Measurements from ENCODE around the gene AARS1.
A peak's percentile ranks its signal among the peaks of the same experiment; 100 is the strongest.
"Not testable (repeated sequence)": the region's sequence is repeated elsewhere in the genome, so short reads cannot be mapped to it uniquely, and the experiment has no call there.

The AARS1 gene

GRCh38 chr16:70270176-70270575, 19.1 kb downstream of the AARS1 start:
- DNase-seq = no peak

GRCh38 chr16:70269471-70269870, 19.8 kb downstream of the AARS1 start:
- DNase-seq = no peak

- DNase-seq = not testable (repeated sequence)
Observed at GRCh38 chr16:70267922-70268321, 21.4 kb downstream of the AARS1 start.

- DNase-seq = peak; percentile 52
Observed at GRCh38 chr16:70267516-70267915, 21.8 kb downstream of the AARS1 start.

- not testable (repeated sequence) for DNase-seq
Observed at GRCh38 chr16:70259903-70260302, 29.4 kb downstream of the AARS1 start.

- no peak for DNase-seq
Observed at GRCh38 chr16:70258946-70259345, 30.4 kb downstream of the AARS1 start.

- no peak for DNase-seq
Observed at GRCh38 chr16:70258065-70258464, 31.2 kb downstream of the AARS1 start.

GRCh38 chr16:70257391-70257790, 31.9 kb downstream of the AARS1 start:
- no peak for DNase-seq

GRCh38 chr16:70255574-70255973, 33.7 kb downstream of the AARS1 start:
- DNase-seq = no peak

- DNase-seq = no peak
Observed at GRCh38 chr16:70254965-70255286, 34.4 kb downstream of the AARS1 start.

- DNase-seq = no peak
Observed at GRCh38 chr16:70254180-70254964, 34.9 kb downstream of the AARS1 start.

- peak; percentile 25 for DNase-seq
Observed at GRCh38 chr16:70253291-70254106, 35.8 kb downstream of the AARS1 start.

- no peak for DNase-seq
Observed at GRCh38 chr16:70252355-70252988, 36.8 kb downstream of the AARS1 start.

GRCh38 chr16:70251629-70252354, 37.5 kb downstream of the AARS1 start, which contains the start of gene EXOSC6:
TSS of gene EXOSC6 (minus strand) at chr16:70251940. CDS start at chr16:70251900, 40 bp downstream.
- DNase-seq = peak; percentile 92

GRCh38 chr16:70250748-70251628, 38.3 kb downstream of the AARS1 start:
- peak; percentile 55 for DNase-seq

GRCh38 chr16:70249697-70250096, 39.6 kb downstream of the AARS1 start:
- not testable (repeated sequence) for DNase-seq

GRCh38 chr16:70238773-70239172, 50.5 kb downstream of the AARS1 start:
- not testable (repeated sequence) for DNase-seq

GRCh38 chr16:70231831-70232230, 57.5 kb downstream of the AARS1 start:
- not testable (repeated sequence) for DNase-seq

GRCh38 chr16:70226024-70226423, 63.3 kb downstream of the AARS1 start:
- not testable (repeated sequence) for DNase-seq

GRCh38 chr16:70225430-70225829, 63.9 kb downstream of the AARS1 start:
- not testable (repeated sequence) for DNase-seq

- not testable (repeated sequence) for DNase-seq
Observed at GRCh38 chr16:70224645-70225044, 64.7 kb downstream of the AARS1 start.
